Prostate gland (tissue), 2 donors: ENCODE data around the gene FAR1. TPM values are rescaled to one million over a fixed set of nuclear protein-coding genes. Genes with fewer than 3 reads are reported as not detected.

Source experiments
- DNase-seq: peaks from one replicate; pipeline ENCODE4 v3.0.0-alpha.2; 2019; ENCODE audit warnings: low spot score
- H3K27ac ChIP-seq, 2 donors: fragments of 200-600 bp; sonication (generic); 2 replicates each; pipeline ENCODE4 v1.5.1; 2017 to 2019
- H3K27me3 ChIP-seq: fragments of 200-600 bp; sonication (generic); replicated peaks from 2 replicates; pipeline ENCODE4 v1.5.1; 2019; ENCODE audit not compliant: insufficient read depth
- H3K36me3 ChIP-seq, 2 donors: fragments of 200-600 bp; sonication (generic); 1 replicate in 1 of 2; 2 replicates in 1 of 2; pipeline versions ENCODE4 v1.5.1 to v1.8.1; 2017 to 2019
- H3K4me1 ChIP-seq: fragments of 200-600 bp; sonication (generic); replicated peaks from 2 replicates; pipeline ENCODE4 v1.5.1; 2019
- H3K4me3 ChIP-seq, 2 donors: fragments of 200-600 bp; sonication (generic); 2 replicates each; pipeline ENCODE4 v1.5.1; 2017 to 2019
- H3K9me3 ChIP-seq: fragments of 200-600 bp; sonication (generic); 2 replicates; pipeline ENCODE4 v1.5.1; 2017
- POLR2A ChIP-seq: fragments of 450-650 bp; IDR thresholded peaks from one replicate; pipeline ENCODE4 v1.6.1; 2016; ENCODE audit warnings: antibody characterized with exemption, mild to moderate bottlenecking
- POLR2AphosphoS5 ChIP-seq: sonication (generic); formaldehyde crosslinking; IDR thresholded peaks from one replicate; pipeline ENCODE4 v1.6.1; 2017; ENCODE audit warnings: antibody characterized with exemption
- WGBS: methylation state at CpG from one replicate; pipeline ENCODE4 v1.1.5; 2018; 5-methylcytosine and 5-hydroxymethylcytosine counted together
- intact Hi-C: fragments of 100-400 bp; cut with DNase I; formaldehyde crosslinking; loops from one replicate; pipeline ENCODE4 v1.14.2; 2022
- total RNA-seq, 2 donors: library from RNA; depleted of rRNA; stranded (reverse); fragments of >200 nt; gene quantifications; one replicate each; pipeline ENCODE4 v1.1.0, GENCODE V29; 2016
- TF ChIP-seq, protein P1 (sequence below), 4 experiments: fragments of 200-600 bp in 2 of 4; fragments of 450-650 bp in 2 of 4; sonication (generic) in 2 of 4; IDR thresholded peaks; 1 replicate in 3 of 4; 2 replicates in 1 of 4; pipeline ENCODE4 v1.5.1; 2016 to 2019; ENCODE audit warnings: antibody characterized with exemption in 4 of 4, mild to moderate bottlenecking in 2 of 4, moderate library complexity in 2 of 4

Gene FAR1
- total RNA-seq, 2 donors from 2014 or later, result 24.5 to 28.0 TPM

DNA sequence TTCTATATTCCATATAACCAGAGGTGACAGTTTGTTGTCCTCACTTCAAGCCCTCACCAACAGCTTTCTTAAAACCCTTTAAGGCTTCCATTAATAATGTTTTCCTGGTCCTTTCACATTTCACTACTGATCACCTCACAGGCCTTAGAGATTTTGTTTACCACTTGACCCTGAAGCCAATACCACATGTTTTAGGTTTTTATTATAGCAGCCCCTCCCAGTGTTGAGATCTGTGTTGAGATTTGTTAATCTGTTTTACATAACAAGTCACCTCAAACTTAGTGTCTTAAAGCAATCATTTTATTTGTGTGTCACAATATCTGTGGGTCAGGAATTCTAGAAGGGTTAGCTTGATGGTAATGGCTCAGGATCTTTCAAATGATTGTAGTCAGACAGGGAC, 49.9 kb downstream of the FAR1 start:
- intact Hi-C loops, result no loop called here
- Histone ChIP-seq H3K27ac (no peak overlapping the region), H3K4me3 (no peak overlapping the region), H3K9me3 (no peaks in the 10 kb centered on the region), H3K4me1 (no peaks in the 10 kb centered on the region), H3K27me3 (no peaks in the 10 kb centered on the region), H3K36me3 (no peaks in the 10 kb centered on the region)
- TF ChIP-seq, protein P1, sequence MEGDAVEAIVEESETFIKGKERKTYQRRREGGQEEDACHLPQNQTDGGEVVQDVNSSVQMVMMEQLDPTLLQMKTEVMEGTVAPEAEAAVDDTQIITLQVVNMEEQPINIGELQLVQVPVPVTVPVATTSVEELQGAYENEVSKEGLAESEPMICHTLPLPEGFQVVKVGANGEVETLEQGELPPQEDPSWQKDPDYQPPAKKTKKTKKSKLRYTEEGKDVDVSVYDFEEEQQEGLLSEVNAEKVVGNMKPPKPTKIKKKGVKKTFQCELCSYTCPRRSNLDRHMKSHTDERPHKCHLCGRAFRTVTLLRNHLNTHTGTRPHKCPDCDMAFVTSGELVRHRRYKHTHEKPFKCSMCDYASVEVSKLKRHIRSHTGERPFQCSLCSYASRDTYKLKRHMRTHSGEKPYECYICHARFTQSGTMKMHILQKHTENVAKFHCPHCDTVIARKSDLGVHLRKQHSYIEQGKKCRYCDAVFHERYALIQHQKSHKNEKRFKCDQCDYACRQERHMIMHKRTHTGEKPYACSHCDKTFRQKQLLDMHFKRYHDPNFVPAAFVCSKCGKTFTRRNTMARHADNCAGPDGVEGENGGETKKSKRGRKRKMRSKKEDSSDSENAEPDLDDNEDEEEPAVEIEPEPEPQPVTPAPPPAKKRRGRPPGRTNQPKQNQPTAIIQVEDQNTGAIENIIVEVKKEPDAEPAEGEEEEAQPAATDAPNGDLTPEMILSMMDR (IDR thresholded peaks at IDR 0.05), result no peak
- no peak for TF ChIP-seq POLR2A
- no peak for TF ChIP-seq POLR2AphosphoS5
- DNase-seq, result no peak

DNA sequence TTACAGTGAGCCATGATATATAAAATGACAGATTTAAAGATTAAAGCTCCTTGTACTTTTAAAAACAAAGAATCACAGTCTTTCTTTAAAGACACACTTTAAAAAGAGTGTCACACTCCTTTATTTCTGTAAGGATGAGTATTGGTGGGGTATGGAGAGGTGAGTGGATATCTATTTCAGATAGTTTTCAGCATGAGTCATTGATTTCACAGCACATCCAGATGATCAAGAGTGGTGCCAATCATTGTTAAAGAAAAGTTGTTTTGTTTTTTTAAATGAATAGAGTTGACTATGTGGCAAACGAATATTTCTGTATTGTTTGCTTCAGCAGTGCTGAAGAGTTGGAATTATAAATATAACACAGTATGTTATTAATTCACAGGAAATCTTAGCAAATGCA, 52.5 kb downstream of the FAR1 start:
- WGBS, result 71% methylated on average over 1 of the region's 1 CpG
- Histone ChIP-seq H3K4me3 (no peak overlapping the region), H3K27me3 (no peaks in the 10 kb centered on the region), H3K36me3 (no peaks in the 10 kb centered on the region), H3K9me3 (no peaks in the 10 kb centered on the region), H3K4me1 (no peaks in the 10 kb centered on the region), H3K27ac (no peak overlapping the region)
- TF ChIP-seq, protein P1 (IDR thresholded peaks at IDR 0.05), result no peak
- TF ChIP-seq POLR2AphosphoS5 (no peak), POLR2A (no peak)
- no peak for DNase-seq
- intact Hi-C loops, result no loop called here

DNA sequence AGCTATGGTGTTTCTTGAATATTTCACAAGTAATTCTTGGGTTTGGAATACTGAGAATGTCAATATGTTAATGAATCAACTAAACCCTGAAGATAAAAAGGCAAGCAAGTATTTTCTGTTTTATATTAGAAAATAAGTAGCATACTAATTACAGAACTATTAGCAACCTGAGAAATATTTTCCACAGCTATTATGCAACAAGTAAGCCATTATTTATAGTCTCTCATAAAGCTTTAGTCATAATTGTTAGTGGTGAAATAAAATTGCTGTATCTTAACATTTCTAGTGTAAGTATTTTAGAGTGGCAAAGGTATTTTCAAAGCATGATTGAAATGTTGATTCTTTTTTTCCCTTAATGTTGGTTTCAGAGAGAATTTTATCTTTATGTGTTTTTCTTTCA, 53.3 kb downstream of the FAR1 start:
- DNase-seq, result no peak
- intact Hi-C loops, result no loop called here
- Histone ChIP-seq H3K36me3 (no peaks in the 10 kb centered on the region), H3K27me3 (no peaks in the 10 kb centered on the region), H3K9me3 (no peaks in the 10 kb centered on the region), H3K4me1 (no peaks in the 10 kb centered on the region), H3K4me3 (no peak overlapping the region), H3K27ac (no peak overlapping the region)
- TF ChIP-seq POLR2A, result no peak
- TF ChIP-seq, protein P1 (IDR thresholded peaks at IDR 0.05), result no peak
- TF ChIP-seq POLR2AphosphoS5, result no peak

DNA sequence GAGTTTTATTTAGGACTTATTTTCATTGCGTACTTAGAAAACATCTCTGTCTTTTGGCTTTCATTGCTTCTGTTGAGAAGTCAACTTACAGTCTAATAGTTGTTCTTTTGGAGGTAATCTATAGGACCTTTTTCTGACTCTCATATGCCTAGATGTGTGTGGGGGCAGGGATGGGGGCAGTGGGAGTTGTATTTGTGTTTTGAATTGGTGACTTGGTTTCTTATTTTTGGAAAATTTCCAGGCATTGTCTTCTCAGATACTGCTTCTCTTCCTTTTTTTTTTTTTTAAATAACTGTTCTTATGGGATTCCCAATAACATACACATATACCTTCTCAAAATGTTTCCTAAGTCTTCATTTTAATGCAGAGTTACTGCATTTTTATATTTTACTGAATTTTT, 58.0 kb downstream of the FAR1 start:
- no peak overlapping the region for H3K27ac ChIP-seq
- WGBS, result 91% methylated on average over 1 of the region's 1 CpG
- intact Hi-C loops, result no loop called here
- no peaks in the 10 kb centered on the region for H3K36me3 ChIP-seq
- no peak overlapping the region for H3K4me3 ChIP-seq
- no peaks in the 10 kb centered on the region for H3K4me1 ChIP-seq
- TF ChIP-seq, protein P1 (IDR thresholded peaks at IDR 0.05), result no peak
- TF ChIP-seq POLR2AphosphoS5, result no peak
- no peak for TF ChIP-seq POLR2A
- DNase-seq, result no peak
- no peaks in the 10 kb centered on the region for H3K9me3 ChIP-seq
- H3K27me3 ChIP-seq, result no peaks in the 10 kb centered on the region

DNA sequence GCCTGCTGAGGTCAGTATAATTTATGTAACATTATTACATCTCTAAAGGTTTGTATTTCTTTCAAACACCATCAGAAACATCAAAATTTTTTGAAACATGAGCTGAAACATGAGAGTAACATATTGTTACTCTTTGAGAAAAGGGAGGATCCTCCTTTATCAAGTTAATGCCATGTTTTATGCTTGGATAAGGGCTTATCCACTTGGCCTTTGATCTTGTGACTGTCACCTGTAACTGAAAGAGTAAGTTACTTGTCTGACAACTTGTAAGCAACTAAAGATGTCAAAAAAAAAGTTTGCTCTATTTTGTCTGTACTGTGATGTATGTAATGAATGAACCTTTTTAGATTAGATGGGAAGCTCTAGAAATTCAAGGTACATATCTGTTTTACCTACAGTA, 59.6 kb downstream of the FAR1 start:
- no peak for DNase-seq
- Histone ChIP-seq H3K27ac (no peak overlapping the region), H3K4me3 (no peak overlapping the region), H3K9me3 (no peaks in the 10 kb centered on the region), H3K27me3 (no peaks in the 10 kb centered on the region), H3K36me3 (no peaks in the 10 kb centered on the region), H3K4me1 (no peaks in the 10 kb centered on the region)
- intact Hi-C loops, result no loop called here
- TF ChIP-seq POLR2A, result no peak
- TF ChIP-seq POLR2AphosphoS5, result no peak
- TF ChIP-seq, protein P1 (IDR thresholded peaks at IDR 0.05), result no peak
